ENCODE data around the gene EMX2.

DNA sequence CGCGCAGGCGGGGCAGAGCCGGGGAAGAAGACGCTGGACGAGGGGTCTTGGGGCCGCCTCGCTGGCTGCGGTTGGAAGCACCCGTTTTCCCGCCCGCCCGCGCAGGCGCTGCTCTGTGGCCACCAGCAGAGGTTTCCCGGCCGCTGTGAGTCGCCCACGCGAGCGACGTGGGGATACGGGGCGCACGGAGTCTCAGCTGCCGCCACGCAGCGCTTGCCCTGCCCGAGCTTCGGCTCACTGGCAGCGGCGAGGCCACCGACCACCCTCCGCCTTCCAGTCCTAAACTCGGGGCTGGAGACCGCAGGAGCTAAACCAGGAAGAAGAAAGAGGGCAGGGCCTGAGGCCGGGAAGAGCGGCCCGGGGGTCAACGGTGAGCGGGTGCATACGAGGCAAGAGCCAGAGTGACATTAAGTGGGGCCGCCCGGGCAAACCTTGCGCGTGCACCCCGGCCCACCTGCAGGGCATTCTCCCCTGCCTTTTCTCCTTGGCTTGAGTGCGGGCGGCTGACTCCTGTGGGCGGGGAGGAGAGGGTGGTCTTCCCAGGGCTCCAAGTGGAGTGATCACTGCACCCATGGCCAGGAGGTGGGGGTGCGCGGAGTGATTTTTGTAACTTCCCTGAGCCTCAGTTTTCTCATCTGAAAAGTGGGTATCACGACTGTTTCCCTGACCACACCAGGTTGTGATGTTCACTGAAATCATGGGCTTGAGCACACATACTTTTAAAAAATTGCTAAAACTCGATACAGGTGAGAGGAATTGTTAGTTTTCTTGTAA is 7.1 kb upstream of the EMX2 start:
- no peak for TF ChIP-seq CTCF (IDR thresholded peaks at IDR 0.05; ENCODE audit: low read length)
- TF ChIP-seq EZH2 (IDR thresholded peaks at IDR 0.05; ENCODE audit: borderline replicate concordance, low read length): no peak

Data from OCI-LY1 (cell line).